Psoas muscle (tissue), 8 donors: ENCODE results near the gene KCTD21. TPM values are rescaled to one million over a fixed set of nuclear protein-coding genes. Genes with fewer than 3 reads are reported as not detected.

Source experiments
- ATAC-seq, 4 donors: fragments of 200-7000 bp; cut with Tn5 transposase; one replicate each; pipeline ENCODE4 v1.9.1; 2020; ENCODE audit warnings: moderate library complexity in 3 of 4, mild to moderate bottlenecking in 2 of 4
- DNase-seq, 2 donors: peaks; one replicate each; pipeline ENCODE4 v3.0.0-alpha.2; 2020
- H3K27ac ChIP-seq: fragments of 200-600 bp; one replicate; pipeline ENCODE4 v1.8.0; 2022
- H3K27me3 ChIP-seq, 3 donors: fragments of 200-600 bp in 1 of 3; one replicate each; pipeline versions ENCODE4 v1.6.1 to v1.8.0; 2013 to 2022; ENCODE audit warnings: low read length in 2 of 3, mild to moderate bottlenecking in 2 of 3, moderate library complexity in 1 of 3; ENCODE audit not compliant: insufficient read depth in 3 of 3
- H3K36me3 ChIP-seq, 2 donors: fragments of 200-600 bp in 1 of 2; one replicate each; pipeline versions ENCODE4 v1.6.1 to v1.8.0; 2013 to 2022; ENCODE audit warnings: low read depth in 1 of 2, mild to moderate bottlenecking in 1 of 2, moderate library complexity in 1 of 2; ENCODE audit not compliant: insufficient read depth in 1 of 2
- H3K4me1 ChIP-seq: fragments of 200-600 bp; one replicate; pipeline ENCODE4 v1.8.0; 2022
- H3K4me3 ChIP-seq: fragments of 200-600 bp; one replicate; pipeline ENCODE4 v1.8.0; 2022; ENCODE audit warnings: mild to moderate bottlenecking
- H3K9me3 ChIP-seq: fragments of 200-600 bp; one replicate; pipeline ENCODE4 v1.8.0; 2022
- WGBS, 3 donors: extraction: QIAGEN DNeasy Blood & Tissue Kit; methylation state at CpG; one replicate each; pipeline versions ENCODE4 v1.1.6 to v1.1.7; 2013; 5-methylcytosine and 5-hydroxymethylcytosine counted together
- intact Hi-C, 2 donors: fragments of 100-400 bp; cut with DNase I; formaldehyde crosslinking; loops; one replicate each; pipeline versions ENCODE4 v1.11.0 to v1.14.2; 2022
- polyA plus RNA-seq, 3 donors: library from polyadenylated mRNA; stranded (reverse); fragments of 200-250 nt; gene quantifications; one replicate each; pipeline ENCODE4 v1.2.3, GENCODE V29; 2013
- total RNA-seq, 4 donors: library from RNA; stranded (reverse); fragmentation: NEBNext Ultra II Directional in 2 of 4; extraction: Animal tissue kit (Norgen Biotek cat#: 25700) in 2 of 4; gene quantifications; one replicate each; pipeline versions ENCODE4 v1.2.1 to v1.2.4, GENCODE V29; 2021 to 2023
- TF ChIP-seq, protein P1 (sequence below): fragments of 200-600 bp; IDR thresholded peaks from one replicate; pipeline ENCODE4 v1.8.0; 2022; ENCODE audit warnings: antibody characterized with exemption
- donor health status: healthy with polysubstance abuse.
- donor health status: DM: no; HTN: no; CAD: no; lungs with moderate emphysema.
- donor health status: Bipolar disorder and iron deficiency.
- donor health status: healthy.
- donor health status: DM: yes; HTN: yes; CAD: no.
- donor health status: DM: no; HTN: no; CAD: no.
- donor health status: DM: no; HTN: no; CAD: no.
- donor health status: DM: yes; HTN: yes; CAD: no.

The KCTD21 gene
- total and polyA plus RNA-seq, 7 donors: 4.7 to 10.3 (median 5.6) TPM

GRCh38 chr11:78170413-78170812 lies 18.0 kb downstream of the KCTD21 start:
- intact Hi-C loops: no loop called here
- no peak overlapping the region for H3K4me3 ChIP-seq
- DNase-seq: no peak
- 82 to 90% (median 87%) methylated on average over 11 of the region's 11 CpGs for whole genome bisulfite sequencing, 3 donors
- no peaks in the 10 kb centered on the region for H3K4me1 ChIP-seq
- H3K27ac ChIP-seq: peak overlapping the region; percentile 68
- H3K36me3 ChIP-seq: peaks cover 0 to 27% of the 10 kb centered on the region in 2 donors
- H3K27me3 ChIP-seq: no peaks in the 10 kb centered on the region
- no peaks in the 10 kb centered on the region for H3K9me3 ChIP-seq
- no peak for ATAC-seq
- TF ChIP-seq, protein P1, sequence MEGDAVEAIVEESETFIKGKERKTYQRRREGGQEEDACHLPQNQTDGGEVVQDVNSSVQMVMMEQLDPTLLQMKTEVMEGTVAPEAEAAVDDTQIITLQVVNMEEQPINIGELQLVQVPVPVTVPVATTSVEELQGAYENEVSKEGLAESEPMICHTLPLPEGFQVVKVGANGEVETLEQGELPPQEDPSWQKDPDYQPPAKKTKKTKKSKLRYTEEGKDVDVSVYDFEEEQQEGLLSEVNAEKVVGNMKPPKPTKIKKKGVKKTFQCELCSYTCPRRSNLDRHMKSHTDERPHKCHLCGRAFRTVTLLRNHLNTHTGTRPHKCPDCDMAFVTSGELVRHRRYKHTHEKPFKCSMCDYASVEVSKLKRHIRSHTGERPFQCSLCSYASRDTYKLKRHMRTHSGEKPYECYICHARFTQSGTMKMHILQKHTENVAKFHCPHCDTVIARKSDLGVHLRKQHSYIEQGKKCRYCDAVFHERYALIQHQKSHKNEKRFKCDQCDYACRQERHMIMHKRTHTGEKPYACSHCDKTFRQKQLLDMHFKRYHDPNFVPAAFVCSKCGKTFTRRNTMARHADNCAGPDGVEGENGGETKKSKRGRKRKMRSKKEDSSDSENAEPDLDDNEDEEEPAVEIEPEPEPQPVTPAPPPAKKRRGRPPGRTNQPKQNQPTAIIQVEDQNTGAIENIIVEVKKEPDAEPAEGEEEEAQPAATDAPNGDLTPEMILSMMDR: no peak

DNA sequence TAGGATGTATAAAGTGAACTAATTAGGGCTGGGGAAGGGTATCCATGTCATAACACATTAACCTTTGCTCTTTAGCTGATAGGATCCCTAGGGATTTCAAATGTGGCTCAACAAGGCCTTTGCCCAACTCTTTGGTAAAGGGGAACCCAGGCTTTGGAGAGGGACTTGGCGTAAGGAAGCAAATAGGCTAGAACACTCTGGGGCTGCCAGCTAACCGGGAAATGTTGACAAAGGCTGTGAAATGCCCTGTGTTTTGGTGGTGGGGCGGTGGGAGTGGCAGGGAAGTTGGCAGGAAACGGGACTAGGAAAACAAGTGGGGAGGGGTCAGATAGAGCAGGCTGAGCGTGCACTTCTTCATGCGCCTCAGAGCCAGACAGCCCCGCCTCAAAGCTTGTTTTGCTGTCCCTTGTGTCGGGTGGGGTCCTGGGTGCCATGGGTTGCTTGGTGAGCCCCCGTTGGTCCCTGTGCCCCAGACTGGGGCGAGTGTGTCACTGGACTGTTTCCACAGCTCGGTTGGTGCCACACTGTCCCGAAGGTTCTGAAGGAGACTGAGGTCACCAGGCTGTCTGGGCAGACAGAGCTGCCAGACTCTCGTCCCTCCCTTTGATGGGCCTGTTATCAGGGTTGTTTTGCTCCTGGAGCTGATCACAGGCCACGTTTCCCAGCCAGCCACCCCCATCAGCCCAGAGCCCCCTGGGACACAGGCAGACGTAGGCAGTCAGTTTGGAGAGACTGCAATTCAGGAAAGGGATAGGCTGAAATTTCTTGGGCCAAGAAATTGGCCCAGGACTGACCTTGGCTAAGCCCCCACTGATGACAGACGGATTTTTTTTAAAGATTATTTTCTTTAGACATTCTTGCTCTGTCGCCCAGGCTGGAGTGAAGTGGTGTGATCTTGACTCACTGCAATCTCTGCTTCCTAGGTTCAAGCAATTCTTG lies 19.6 kb downstream of the KCTD21 start:
- peak overlapping the region; percentile 68 for H3K27ac ChIP-seq
- H3K27me3 ChIP-seq: no peaks in the 10 kb centered on the region
- no peaks in the 10 kb centered on the region for H3K4me1 ChIP-seq
- TF ChIP-seq, protein P1: no peak
- no peak overlapping the region for H3K4me3 ChIP-seq
- intact Hi-C loops: no loop called here
- WGBS, 3 donors: 33 to 43% (median 39%) methylated on average over 17 of the region's 17 CpGs
- peaks cover 0 to 21% of the 10 kb centered on the region in 2 donors for H3K36me3 ChIP-seq
- ATAC-seq: peak; percentile 47 to 89 (median 74)
- H3K9me3 ChIP-seq: no peaks in the 10 kb centered on the region
- peak; percentile 87 to 92 for DNase-seq

GRCh38 chr11:78166855-78167469 lies 21.5 kb downstream of the KCTD21 start:
- TF ChIP-seq, protein P1: no peak
- Histone ChIP-seq H3K36me3 (peaks cover 0 to 2% of the 10 kb centered on the region in 2 donors), H3K27ac (no peak overlapping the region), H3K4me3 (no peak overlapping the region), H3K9me3 (no peaks in the 10 kb centered on the region), H3K27me3 (no peaks in the 10 kb centered on the region), H3K4me1 (no peaks in the 10 kb centered on the region)
- intact Hi-C loops: no loop called here
- DNase-seq: no peak
- no peak for ATAC-seq
- 92 to 98% (median 94%) methylated on average over 6 of the region's 6 CpGs for WGBS, 3 donors

- DNase-seq (no peak), ATAC-seq (no peak)
- H3K4me1 ChIP-seq: no peaks in the 10 kb centered on the region
- no peak overlapping the region for H3K27ac ChIP-seq
- H3K9me3 ChIP-seq: no peaks in the 10 kb centered on the region
- no peaks in the 10 kb centered on the region for H3K36me3 ChIP-seq
- intact Hi-C loops: no loop called here
- TF ChIP-seq, protein P1: no peak
- no peak overlapping the region for H3K4me3 ChIP-seq
- 97 to 100% (median 97%) methylated on average over 2 of the region's 2 CpGs for WGBS, 3 donors
- no peaks in the 10 kb centered on the region for H3K27me3 ChIP-seq
These were observed 24.0 kb downstream of the KCTD21 start for GRCh38 chr11:78164471-78164870.
